ENCODE results near the gene SH3D21. TPM values are rescaled to one million over a fixed set of nuclear protein-coding genes. Genes with fewer than 3 reads are reported as not detected.

Gene SH3D21
- 1 to 10 TPM; 1.9 to 2.6 (median 2.5) TPM for total RNA-seq
- total RNA-seq (2013), result 1.8 TPM

DNA sequence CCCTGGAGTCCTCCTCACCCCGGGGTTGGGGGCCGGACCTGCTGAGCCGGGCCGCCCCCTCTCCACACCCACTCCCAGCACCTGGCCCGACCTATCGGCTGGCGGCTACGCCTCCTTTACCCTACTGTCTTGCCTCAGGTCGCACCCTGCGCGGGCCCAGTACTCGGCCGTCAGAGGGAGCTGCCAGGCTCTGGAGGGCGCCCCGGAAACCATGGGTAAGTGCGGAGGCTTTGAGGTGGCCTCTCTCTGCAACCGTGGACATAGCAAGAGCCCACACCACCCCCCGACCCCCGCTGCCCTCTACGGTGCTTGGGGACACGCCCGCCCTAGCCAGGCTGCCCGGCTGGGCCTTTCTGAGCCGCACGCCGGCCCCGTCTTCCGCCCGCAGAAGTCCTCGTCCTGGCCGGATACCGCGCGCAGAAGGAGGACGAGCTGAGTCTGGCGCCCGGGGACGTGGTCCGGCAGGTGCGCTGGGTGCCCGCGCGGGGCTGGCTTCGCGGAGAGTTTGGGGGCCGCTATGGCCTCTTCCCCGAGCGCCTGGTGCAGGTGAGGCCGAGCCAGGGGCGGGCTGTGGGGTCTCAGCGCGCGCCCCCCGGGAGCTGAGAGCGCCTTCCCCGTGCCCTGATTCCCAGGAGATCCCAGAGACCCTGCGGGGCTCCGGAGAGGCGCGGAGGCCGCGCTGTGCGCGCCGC lies at the start of gene SH3D21:
Gene SH3D21 (plus strand): TSS at position 159 of the 692 bp plus-strand sequence. CDS start 53 bp downstream, at position 212.
- Histone ChIP-seq H3K27me3 (ENCODE audit: control insufficient read depth, insufficient read depth, low read length) (no peaks in the 10 kb centered on the region), H3K27ac (ENCODE audit: low read length) (peak within 1 kb of the TSS; percentile 28), H3K36me3 (ENCODE audit: control insufficient read depth, insufficient read depth, low read length) (peaks cover 23% of the 10 kb centered on the region), H3K4me3 (ENCODE audit: low read length) (peak within 1 kb of the TSS; percentile 48), H3K4me1 (ENCODE audit: control insufficient read depth, insufficient read depth, low read length) (peaks cover 24% of the 10 kb centered on the region), H3K9me3 (ENCODE audit: control insufficient read depth, insufficient read depth, low read length) (no peaks in the 10 kb centered on the region)
- peak; percentile 41 to 52 (median 49) for ATAC-seq
- intact Hi-C loops (cut with micrococcal nuclease), result loop anchor here (2.0 to 5.0 kb wide), 2 partner anchors 61 to 158 kb away; partner anchors contain the start of gene TRAPPC3
- H3K27ac Mint-ChIP-seq, result peak within 1 kb of the TSS; percentile 62 to 83
- 5% methylated on average over 65 of the region's 65 CpGs for WGBS (ENCODE audit: insufficient coverage)
- H3K4me3 Mint-ChIP-seq, result peak within 1 kb of the TSS; percentile 95
- H3K4me1 Mint-ChIP-seq, result peaks cover 14 to 30% of the 10 kb centered on the region in 2 donors
- peak; percentile 40 to 69 for DNase-seq
- H3K36me3 Mint-ChIP-seq, result peaks cover 7% of the 10 kb centered on the region
- no peaks in the 10 kb centered on the region for H3K27me3 Mint-ChIP-seq (ENCODE audit: low read depth in 2 of 2)
- no peaks in the 10 kb centered on the region for H3K9me3 Mint-ChIP-seq
- TF ChIP-seq, protein P1, sequence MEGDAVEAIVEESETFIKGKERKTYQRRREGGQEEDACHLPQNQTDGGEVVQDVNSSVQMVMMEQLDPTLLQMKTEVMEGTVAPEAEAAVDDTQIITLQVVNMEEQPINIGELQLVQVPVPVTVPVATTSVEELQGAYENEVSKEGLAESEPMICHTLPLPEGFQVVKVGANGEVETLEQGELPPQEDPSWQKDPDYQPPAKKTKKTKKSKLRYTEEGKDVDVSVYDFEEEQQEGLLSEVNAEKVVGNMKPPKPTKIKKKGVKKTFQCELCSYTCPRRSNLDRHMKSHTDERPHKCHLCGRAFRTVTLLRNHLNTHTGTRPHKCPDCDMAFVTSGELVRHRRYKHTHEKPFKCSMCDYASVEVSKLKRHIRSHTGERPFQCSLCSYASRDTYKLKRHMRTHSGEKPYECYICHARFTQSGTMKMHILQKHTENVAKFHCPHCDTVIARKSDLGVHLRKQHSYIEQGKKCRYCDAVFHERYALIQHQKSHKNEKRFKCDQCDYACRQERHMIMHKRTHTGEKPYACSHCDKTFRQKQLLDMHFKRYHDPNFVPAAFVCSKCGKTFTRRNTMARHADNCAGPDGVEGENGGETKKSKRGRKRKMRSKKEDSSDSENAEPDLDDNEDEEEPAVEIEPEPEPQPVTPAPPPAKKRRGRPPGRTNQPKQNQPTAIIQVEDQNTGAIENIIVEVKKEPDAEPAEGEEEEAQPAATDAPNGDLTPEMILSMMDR (IDR thresholded peaks at IDR 0.05), result no peak

DNA sequence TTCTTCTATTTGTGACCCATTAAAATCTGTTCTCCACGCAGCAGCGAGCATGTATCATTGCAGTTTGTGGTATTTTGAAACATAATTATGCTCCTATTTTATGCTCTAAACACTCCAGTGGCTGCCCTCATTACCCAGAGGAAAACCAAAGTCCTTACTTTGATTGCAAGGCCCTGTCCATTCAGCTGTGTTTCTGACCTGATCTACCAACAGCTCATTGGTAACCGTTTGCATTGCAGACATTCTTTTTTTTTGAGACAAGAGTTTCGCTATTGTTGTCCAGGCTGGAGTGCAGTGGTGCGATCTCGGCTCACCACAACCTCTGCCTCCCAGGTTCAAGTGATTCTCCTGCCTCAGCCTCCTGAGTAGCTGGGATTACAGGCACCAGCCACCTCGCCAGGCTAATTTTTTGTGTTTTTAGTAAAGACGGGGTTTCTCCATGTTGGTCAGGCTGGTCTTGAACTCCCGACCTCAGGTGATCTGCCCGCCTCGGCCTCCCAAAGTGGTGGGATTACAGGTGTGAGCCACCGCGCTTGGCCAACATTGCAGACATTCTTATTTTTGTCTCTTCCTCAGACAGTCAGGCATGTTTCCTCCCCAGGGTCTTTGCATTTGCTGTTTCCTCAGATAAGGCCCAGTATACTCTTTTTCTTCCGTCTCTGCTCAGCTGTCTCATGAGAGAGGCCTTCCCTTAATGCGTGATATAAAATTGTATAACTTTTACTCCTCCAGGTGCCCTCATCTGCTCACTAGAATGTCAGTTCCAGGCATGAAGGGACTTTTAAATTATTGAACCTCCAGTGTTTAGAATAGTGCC lies 49.4 kb upstream of the SH3D21 start:
- Histone ChIP-seq H3K9me3 (ENCODE audit: control insufficient read depth, insufficient read depth, low read length) (no peaks in the 10 kb centered on the region), H3K27me3 (ENCODE audit: control insufficient read depth, insufficient read depth, low read length) (no peaks in the 10 kb centered on the region), H3K4me1 (ENCODE audit: control insufficient read depth, insufficient read depth, low read length) (peaks cover 6% of the 10 kb centered on the region), H3K36me3 (ENCODE audit: control insufficient read depth, insufficient read depth, low read length) (peaks cover 29% of the 10 kb centered on the region), H3K27ac (ENCODE audit: low read length) (no peak overlapping the region), H3K4me3 (ENCODE audit: low read length) (no peak overlapping the region)
- Mint-ChIP-seq H3K27ac (peak overlapping the region; percentile 67 to 70), H3K4me1 (peaks cover 45 to 47% of the 10 kb centered on the region in 2 donors), H3K27me3 (ENCODE audit: low read depth in 2 of 2) (no peaks in the 10 kb centered on the region), H3K4me3 (no peak overlapping the region), H3K36me3 (no peaks in the 10 kb centered on the region), H3K9me3 (no peaks in the 10 kb centered on the region)
- ATAC-seq (no peak), DNase-seq (no peak)
- TF ChIP-seq, protein P1 (IDR thresholded peaks at IDR 0.05), result no peak
- 67% methylated on average over 15 of the region's 15 CpGs for WGBS (ENCODE audit: insufficient coverage)
- intact Hi-C loops (cut with micrococcal nuclease), result no loop called here

DNA sequence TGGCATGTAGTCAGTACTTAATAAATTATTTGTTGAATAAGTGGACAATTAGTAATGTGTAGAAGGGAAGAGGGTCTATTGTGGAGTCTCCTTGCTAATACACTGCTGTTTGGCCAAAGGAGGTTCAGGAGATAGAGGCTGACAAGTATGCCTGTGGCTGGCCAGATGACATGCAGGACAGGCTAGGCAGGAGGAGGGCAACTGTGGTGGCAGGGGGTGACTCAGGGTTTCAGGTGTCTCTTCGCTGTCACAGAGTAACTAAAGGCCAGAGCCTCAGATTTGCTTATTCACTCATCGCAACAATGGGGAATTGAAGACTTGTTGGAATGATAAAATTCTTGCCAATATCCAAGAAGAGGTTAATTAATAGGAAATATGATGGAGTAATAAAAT lies 48.8 kb upstream of the SH3D21 start:
- H3K27me3 Mint-ChIP-seq (ENCODE audit: low read depth in 2 of 2), result no peaks in the 10 kb centered on the region
- intact Hi-C loops (cut with micrococcal nuclease), result no loop called here
- peak overlapping the region; percentile 67 to 70 for H3K27ac Mint-ChIP-seq
- ATAC-seq (peak in 1 of 3 donors; percentile 77), DNase-seq (no peak)
- TF ChIP-seq, protein P1 (IDR thresholded peaks at IDR 0.05), result no peak
- Histone ChIP-seq H3K4me1 (ENCODE audit: control insufficient read depth, insufficient read depth, low read length) (peaks cover 6% of the 10 kb centered on the region), H3K9me3 (ENCODE audit: control insufficient read depth, insufficient read depth, low read length) (no peaks in the 10 kb centered on the region), H3K27me3 (ENCODE audit: control insufficient read depth, insufficient read depth, low read length) (no peaks in the 10 kb centered on the region), H3K4me3 (ENCODE audit: low read length) (no peak overlapping the region), H3K27ac (ENCODE audit: low read length) (no peak overlapping the region), H3K36me3 (ENCODE audit: control insufficient read depth, insufficient read depth, low read length) (peaks cover 29% of the 10 kb centered on the region)
- H3K9me3 Mint-ChIP-seq, result no peaks in the 10 kb centered on the region
- peaks cover 45 to 46% of the 10 kb centered on the region in 2 donors for H3K4me1 Mint-ChIP-seq
- 78% methylated on average over 2 of the region's 2 CpGs for WGBS (ENCODE audit: insufficient coverage)
- H3K4me3 Mint-ChIP-seq, result no peak overlapping the region
- H3K36me3 Mint-ChIP-seq, result no peaks in the 10 kb centered on the region

Measured in natural killer cell (primary cell).